Endothelial cell of umbilical vein (primary cell): ENCODE data around the gene UROC1.

Experiments
- CTCF ChIP-seq, 2 donors: IDR thresholded peaks; 1 replicate in 1 of 2; 2 replicates in 1 of 2; pipeline ENCODE4 v1.5.1; 2011; ENCODE audit warnings: low read length in 2 of 2, mild to moderate bottlenecking in 2 of 2, moderate library complexity in 2 of 2, control low read depth in 1 of 2, inconsistent platforms in 1 of 2, low read depth in 1 of 2; ENCODE audit not compliant: insufficient read depth in 1 of 2; ENCODE audit errors: extremely low read depth in 1 of 2
- EZH2 ChIP-seq: IDR thresholded peaks from 2 replicates; pipeline ENCODE4 v1.6.1; 2012; ENCODE audit warnings: borderline replicate concordance, low read depth, mild to moderate bottlenecking, moderate library complexity, low read length, inconsistent platforms; ENCODE audit not compliant: severe bottlenecking
- JUN ChIP-seq: IDR thresholded peaks from 2 replicates; pipeline ENCODE4 v1.6.1; 2011; ENCODE audit warnings: borderline replicate concordance, low read depth; ENCODE audit not compliant: insufficient read length, insufficient read depth
- MAX ChIP-seq: IDR thresholded peaks from 2 replicates; pipeline ENCODE4 v1.6.1; 2011; ENCODE audit not compliant: insufficient read depth, insufficient read length
- POLR2A ChIP-seq: IDR thresholded peaks from 2 replicates; pipeline ENCODE4 v1.6.1; 2012; ENCODE audit warnings: low read depth, mild to moderate bottlenecking, control low read depth, low read length
- POLR2AphosphoS5 ChIP-seq: IDR thresholded peaks from 2 replicates; pipeline ENCODE4 v1.6.1; 2012; ENCODE audit warnings: low read depth, mild to moderate bottlenecking, control low read depth, low read length, moderate library complexity; ENCODE audit not compliant: insufficient read depth

GRCh38 chr3:126556637-126557414, 39.3 kb upstream of the UROC1 start:
- TF ChIP-seq EZH2 (no peak), CTCF (IDR thresholded peaks at IDR 0.05; ENCODE audit: extremely low read depth in 1 of 2, insufficient read depth in 1 of 2, low read depth in 1 of 2, low read length in 2 of 2) (no peak), POLR2A (no peak), POLR2AphosphoS5 (no peak), MAX (no peak), JUN (no peak)
